Smooth muscle cell of the brain vasculature (primary cell): ENCODE measurements around the gene DNAJC16.
"Not testable (repeated sequence)": the region's sequence is repeated elsewhere in the genome, so short reads cannot be mapped to it uniquely, and the experiment has no call there.

Experiments used
- DNase-seq: peaks from one replicate; pipeline ENCODE4 v3.0.0-alpha.2; 2012; ENCODE audit warnings: low read depth, low spot score

Gene DNAJC16

DNA sequence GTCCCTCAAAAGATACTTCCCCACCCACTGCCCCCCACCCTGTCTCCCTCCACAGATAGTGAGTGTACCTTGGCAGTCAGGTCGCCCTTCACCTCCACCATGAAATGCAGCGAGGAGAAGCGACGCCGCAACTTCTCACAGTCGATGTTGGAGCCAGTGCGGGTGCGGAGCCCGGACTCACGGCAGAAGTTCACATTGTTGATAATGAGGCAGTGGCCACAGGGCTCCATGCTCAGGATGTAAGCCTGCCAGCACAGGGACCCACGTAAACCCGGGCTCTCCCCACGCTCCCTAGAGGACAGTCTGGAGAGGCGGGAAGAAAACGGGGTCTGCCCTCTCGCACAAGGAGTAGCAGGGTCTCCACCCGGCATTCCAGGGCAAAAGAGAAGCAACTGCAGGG is 19.8 kb upstream of the DNAJC16 start:
- DNase-seq, result no peak

DNA sequence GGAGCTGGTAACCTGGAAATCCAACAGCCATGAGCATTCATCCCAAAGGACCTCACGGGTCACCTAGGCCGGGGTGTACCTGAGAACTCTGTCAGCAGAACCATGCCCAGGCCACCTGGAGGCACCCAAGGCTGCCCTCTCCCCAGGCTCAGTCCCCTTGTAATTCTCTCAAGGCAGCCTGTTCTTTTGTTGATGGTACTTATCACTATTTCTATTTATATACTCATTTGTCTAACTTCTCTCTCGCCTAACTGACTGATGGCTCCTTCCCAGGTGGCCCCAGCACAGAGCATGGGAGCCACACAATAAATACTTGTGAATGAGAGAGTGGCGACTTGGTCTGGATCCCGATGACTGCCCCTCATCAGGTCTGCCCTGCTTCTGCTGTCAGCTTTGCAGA is 19.4 kb upstream of the DNAJC16 start:
- no peak for DNase-seq

DNA sequence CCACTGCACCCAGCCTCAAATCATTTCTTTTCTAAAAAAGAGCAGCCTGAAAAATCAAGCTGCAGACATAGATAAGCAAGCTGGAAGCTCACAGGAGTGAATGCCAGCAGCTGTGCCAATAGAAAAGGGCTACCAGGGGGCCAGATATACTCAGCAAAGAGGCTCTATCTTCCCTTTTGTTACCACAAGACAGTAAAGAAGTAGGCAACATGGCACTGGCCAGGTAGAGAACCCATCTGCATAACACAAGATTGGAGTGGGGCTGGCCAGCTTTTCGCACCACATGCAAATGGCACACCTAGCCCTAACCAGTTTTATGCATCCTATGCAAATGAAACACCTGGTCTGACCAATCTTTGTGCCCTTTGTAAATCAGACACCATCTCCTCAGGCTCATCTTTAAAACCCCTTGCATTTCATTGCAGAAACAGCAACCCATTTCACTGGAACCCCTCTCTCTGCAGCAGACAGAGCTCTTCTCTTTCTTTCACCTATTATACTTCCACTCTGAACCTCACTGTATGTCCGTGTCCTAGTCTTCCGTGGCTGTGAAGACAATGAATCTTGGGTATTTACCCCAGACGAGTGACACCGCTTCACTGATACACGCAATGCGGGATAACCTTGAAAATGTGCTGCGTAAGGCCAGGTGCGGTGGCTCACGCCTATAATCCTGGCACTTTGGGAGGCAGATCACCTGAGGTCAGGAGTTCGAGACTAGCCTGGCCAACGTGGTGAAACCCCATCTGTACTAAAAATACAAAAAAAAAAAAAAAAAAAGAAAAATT is 17.8 kb upstream of the DNAJC16 start:
- DNase-seq, result no peak

DNA sequence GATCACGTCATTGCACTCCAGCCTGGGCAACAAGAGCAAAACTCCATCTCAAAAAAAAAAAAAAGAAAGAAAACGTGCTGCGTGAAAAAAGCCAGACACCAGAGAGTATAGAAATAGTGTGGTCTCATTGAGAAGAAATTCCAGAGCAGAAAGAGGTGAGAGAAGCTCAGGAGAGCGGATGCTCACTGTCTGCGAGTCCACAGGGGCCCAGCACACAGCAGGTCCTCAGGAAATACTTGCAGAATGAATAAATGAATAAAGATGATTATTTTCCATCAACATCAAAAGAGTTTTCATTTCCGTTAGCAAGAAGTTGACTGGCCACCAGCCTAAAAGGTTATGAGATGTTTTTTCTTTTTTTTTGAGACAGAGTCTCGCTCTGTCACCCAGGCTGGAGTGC is 17.1 kb upstream of the DNAJC16 start:
- DNase-seq, result no peak

DNA sequence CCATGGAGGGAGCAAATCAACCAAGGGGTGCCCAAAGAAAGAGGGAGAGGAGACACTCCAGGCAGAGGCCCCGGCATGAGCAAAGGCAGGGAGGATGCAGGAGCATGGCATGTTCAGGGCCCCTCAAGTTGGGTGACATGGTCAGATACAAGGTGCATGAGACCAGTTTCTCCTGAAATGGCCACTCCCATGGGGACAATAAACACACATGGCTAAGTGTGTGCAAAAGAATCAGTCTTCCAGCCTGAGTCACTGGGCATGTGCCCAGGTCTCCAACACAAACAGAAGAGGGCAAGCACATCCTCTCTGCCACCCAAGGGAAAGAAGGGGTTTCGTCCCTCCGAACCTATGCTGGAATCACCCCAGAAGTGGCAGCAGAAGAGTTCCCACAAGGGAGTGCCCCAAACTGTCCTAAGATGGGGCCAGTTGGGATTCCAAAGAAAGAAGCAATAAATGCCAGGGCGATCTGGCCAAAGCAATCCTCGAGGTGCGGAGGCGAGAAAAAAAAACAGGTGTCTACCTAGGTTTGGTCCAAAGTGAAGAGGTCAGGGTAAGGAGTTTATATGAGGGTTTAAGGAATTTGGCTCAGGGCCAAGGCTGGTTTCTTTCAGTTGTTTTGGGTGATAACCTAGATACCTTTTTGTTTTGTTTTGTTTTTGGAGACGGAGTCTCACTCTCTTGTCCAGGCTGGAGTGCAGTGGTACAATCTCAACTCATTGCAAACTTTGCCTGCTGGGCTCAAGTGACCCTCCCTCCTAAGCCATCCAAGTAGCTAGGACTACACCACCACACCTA is 15.8 kb upstream of the DNAJC16 start:
- no peak for DNase-seq

DNA sequence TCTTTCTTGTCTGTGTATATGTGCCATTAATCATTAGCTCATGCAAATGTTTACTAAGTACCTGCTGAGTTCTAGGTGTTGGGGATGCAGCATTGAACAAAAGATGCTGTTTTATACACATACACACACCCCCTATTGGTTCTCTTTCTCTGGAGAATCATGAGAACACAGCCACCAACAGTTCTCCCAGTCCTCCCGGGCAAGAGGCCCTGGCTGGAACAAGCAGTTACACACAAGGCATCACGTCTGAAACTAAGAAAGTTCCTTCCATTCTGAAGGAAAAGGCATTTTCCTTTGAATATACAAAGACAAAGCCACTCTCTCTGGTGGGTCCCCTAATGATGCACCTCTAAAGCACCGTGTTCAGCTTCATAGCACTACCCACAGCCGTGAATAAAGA is 13.5 kb upstream of the DNAJC16 start:
- DNase-seq, result no peak

DNA sequence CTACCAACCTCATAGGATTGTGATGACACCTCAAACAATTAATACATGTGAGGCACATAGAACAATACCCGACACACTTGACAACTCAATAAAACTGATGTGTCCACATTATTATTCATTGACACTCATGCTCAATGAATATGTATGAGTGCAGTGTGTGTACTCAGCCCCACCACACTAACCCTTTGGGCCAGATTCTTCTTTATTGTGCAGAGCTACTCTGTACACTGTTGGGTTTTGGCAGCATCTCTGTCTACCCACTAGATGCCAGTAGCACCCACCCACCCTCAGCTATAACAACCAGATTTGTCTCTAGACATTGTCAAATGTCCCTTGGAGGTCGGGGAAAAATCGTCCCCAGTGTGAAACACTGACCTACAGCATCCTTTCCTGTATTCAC is 12.7 kb upstream of the DNAJC16 start:
- no peak for DNase-seq

DNA sequence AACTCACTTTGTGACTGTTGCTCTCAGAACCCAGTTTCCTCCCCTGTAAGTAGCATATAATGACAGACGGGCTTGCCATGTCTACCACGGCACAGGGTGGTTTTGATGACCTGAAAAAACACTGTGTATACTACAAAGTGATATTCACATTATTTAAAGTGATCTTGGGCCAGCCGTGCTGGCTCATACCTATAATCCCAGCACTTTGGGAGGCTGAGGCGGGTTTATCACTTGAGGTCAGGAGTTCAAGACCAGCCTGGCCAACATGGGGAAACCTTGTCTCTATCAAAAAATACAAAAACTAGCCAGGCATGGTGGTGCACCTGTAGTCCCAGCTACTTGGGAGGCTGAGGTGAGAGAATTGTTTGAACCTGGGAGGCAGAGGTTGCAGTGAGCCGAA is 12.1 kb upstream of the DNAJC16 start:
- DNase-seq, result not testable (repeated sequence)

DNA sequence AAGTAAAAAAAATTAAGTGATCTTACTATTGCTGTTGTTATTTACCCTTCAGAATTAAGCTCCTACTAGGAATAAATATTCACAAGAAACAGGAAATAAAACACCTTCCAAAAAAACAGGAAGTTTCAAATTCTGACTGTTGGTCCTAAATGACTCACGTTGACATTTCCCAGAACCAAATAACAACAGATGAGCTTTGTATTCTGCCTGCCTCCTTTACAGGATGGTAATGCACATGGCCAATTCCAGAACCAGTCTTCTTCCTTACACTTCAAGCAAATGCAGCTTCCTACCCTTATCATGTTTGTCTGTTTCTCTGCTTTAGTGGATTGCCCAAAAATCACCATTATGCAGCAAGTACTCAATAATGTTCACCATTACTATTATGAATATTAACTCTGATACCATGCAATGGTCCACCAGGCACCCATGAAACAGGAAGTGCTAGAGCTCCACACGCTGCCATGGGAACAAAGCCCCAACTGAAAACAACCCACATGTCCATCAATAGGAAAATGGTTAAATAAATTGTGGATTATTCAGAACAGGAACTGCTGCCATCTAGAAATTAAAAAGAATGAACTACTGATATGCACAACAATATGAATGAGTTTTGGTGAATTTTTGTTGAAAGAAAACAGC is 11.5 kb upstream of the DNAJC16 start:
- DNase-seq, result no peak

DNA sequence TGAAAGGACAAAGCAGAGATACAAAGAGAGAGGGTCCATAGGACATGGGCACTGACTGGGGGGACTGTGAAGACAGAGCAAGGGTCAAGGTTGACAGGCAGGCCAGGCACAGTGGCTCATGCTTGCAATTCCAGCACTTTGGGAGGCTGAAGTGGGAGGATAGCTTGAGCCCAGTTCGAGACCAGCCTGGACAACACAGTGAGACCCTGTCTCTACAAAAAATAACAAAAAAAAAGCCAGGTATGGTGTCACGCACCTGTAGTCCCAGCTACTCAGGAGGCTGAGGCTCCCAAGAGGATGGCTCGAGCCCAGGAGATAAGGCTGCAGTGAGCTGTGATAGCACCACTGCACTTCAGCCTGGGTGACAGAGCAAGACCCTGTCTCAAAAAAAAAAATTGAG is 7.0 kb upstream of the DNAJC16 start:
- DNase-seq, result no peak

DNA sequence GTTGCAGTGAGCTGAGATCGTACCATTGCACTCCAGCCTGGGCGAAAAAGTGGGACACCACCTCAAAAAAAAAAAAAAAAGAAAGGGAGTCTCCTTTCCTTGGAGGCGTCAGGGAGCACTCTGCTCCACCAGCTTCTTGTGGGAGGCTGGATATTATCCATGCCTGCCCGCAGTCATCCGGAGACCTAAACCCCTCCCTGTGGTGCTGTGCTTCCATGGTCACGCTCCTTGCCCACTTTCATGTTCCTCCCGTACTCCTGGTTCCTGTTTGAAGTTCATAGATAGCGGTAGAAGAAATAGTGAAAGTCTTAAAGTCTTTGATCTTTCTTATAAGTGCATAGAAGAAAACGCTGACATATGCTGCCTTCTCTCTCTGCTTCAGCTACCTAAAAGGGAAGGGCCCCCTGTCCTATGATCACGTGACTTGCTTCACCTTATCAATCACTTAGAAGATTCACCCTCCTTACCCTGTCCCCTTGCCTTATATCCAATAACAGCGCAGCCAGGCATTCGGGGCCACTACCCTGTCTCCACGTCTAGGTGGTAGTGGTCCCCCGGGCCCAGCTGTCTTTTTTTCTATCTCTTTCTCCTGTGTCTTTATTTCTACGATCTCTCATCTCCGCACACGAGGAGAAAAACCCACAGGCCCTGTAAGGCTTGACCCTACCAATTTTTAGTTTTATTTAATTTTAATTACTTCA is 5.3 kb upstream of the DNAJC16 start:
- not testable (repeated sequence) for DNase-seq

DNA sequence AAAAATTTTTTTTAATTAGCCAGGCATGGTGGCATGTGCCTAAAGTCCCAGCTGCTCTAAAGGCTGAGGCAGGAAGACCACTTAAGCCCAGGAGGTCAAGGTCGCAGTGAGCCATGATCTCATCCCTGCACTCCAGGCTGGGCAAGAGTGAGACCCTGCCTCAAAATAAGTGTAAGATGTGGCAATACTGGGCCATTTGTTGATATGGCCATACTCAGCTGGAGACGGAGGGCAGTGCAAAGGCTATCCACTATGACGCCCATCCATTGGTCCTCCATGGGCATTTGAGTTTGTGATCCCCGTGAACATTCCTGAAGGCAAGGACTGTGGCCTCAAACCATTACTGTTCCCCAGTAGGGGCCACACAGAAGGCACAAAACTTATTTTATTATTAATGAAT is 4.1 kb upstream of the DNAJC16 start:
- no peak for DNase-seq

DNA sequence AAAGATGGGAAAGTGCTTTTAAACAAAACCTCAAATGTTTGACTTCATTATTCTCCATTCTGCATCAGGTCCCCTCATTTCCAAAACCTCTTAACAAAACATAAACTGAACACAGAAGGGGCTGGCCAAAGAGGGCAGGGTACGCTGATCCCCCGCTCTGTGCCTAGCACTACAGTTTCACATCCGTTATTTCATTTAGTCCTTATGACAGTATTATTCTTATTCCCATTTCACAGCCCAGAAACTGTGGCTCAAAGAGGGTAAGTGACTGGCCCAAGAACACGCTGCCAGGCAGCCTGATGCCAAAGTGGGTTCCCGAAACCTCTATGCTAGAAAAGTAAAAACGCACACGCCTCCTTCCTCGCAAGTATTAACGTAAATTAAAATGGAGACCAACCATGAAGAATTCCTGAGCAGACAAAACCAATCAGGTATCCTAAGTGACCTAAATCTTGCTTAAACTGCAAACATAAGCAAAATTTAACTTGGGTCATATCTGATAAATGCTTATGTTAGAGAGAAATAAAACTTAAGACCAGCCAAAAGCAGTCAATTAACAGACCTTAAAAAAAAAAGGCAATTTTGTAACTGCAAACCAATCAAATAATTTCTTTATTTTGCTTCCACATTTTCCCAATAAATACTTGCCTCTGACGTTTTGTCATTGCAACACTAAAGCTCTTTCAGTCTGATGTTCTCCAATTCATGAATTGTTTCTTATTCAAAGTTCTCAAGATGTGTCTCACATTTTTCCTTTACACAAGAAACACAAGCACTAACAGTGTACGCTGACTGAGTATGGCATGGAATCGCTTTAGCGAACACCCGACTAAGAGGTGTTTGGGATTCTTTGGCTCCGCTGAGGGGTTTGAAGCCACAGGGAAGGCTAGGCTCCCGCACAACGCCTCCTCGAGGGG is 3.3 kb upstream of the DNAJC16 start:
- DNase-seq, result peak; percentile 10

DNA sequence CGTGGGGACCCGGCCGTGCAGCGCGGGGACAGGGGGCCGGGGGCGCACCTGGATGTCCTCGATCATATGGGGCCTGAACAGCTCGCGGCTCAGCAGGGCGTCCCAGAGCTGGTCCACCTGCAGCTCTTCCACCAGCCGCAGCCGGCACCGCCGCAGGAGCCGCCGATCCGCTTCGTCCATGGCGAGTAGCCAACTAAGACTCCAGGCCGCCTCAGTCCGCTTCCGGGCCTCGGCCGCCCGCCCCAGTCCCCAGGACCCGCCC is 2.7 kb upstream of the DNAJC16 start, which contains the start of gene CASP9:
Gene CASP9 (minus strand): TSS at position 195 of the 262 bp plus-strand sequence. CDS start 15 bp downstream, at position 180.
- no peak for DNase-seq

DNA sequence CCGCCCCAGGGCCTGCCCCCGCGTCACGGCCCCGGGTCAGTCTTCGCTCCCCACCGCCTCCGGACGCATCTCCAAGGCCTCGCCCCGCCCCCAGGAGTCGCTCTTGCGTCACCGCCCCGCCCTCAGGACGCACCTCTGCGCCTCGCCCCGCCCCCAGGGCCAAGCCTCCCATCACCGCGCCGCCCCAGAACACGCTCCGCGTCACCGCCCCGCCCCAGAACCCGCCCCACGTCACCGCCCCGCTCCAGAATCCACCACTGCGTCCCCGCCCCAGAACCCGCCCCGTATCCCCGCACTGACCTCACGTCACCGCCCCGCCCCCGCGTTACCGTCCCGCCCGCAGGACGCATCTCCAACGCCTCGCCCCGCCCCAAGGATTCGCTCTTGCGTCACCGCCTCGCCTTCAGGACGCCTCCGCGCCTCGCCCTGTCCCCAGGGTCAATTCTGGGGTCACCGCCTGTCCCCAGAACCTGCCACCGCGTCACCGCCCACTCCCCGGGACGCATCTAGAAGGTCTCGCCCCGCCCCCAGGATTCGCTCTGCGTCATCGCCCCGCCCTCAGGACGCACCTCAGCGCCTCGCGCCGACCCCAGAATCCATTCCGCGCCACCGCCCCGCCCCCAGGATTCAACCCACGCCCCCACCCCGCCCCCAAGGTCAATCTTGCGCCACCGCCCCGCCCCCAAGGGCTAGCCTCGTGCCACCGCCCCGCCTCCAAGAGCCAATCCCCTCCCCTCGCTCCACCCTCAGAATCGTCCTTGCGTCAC is 2.2 kb upstream of the DNAJC16 start:
- DNase-seq, result peak; percentile 94

DNA sequence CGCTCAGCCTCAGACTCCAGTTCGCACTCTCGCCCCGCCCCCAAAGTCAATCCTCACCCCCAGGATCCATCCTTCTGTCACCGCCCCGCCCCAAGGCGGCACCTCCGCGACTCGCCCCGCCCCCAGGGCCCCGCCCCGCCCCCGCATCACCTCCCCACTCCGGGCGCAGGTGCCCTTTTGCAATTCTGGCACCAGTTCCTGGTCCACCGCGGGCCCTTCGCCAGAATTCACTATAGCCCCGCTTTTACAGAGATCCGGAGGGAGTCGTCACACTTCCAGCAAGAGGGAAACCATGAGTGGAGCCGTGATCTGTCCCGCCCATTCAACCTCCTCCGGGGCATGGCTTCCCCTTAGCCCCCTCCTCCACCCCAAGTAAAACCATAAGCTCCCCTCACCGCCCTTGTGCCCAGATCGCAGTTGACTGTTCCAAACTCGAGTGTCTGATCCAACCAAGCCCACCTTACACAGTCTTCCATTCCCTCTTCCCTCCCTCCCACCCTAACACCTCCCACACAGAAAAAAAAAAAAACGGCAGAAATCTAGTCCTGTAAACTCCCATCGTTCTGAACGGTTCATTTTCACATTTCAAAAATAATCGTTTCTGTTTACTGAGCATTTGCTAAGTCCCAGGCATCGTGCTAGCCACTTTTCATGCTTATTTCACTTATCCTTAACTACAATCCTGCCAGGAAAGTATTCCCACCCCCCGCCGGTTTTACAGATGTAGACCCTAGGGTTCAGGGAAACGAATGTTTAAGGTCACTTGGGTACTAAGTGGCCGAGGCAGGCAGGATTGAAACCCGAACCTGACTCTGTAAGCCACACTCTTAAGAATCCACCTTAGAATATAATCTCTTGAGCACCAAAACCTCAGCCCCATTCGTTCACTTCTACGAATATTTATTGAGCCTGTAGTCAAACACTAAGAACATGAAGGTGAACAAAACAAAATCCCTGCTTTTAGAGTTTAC is 1.3 kb upstream of the DNAJC16 start:
- peak; percentile 6 for DNase-seq

DNA sequence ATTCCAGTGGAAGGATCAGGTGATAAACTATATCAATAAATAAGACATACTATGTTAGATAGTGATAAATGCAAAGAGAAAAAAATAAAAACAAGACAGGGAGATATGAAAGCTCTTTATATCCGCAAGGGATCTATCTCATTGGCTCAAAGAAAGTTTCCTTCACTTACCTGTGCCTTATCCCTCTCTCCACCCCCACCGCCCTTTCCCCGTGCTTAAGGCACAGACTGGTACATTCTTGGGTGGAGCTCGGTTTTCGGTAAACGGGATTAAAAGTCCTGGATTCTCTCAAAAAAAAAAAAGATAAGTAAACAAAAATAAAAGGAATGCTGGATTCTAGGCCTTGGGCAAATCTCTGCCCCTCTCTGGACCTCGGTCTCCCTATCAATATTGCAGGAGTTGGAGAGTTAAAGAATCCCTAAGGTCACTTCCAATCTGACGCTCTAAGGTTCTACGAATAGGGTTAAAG is 593 bp upstream of the DNAJC16 start:
- no peak for DNase-seq

DNA sequence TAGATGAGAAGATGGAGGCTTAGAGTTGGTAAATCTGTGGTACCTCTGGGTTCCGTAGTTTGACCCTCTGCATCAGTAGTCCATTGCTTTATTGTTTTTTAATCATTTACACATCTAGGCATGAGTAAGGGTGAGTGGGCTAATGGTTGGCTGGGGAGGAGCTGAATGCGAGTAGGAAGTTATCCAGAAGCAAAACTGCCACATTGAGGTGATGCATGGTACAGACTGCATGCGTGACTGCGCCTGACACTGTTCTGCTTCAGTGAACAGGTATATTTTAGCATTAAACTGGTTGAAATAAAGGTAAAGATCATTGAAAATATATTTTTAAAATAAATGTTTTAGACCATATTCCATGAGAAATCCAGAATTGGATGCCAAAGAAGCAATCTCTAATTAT is 4.4 kb downstream of the DNAJC16 start:
- no peak for DNase-seq

DNA sequence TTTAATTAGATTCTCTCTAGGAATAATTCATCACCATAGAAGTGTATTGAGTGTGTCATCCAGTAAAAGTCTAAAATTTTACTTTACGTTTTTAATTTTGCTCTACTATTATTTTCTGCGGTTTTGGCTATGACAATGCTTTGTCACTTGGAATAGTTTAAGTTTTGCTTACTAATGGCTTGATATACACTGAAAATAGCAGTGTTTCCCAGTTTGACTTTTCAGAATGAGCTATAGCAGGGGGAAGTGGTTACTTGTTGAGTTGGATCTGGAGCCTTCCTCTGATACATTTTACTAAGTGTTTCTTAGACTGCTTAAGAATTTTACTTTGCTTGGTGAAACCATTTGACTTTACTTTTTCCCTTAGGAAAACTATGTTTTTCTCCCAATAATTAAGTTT is 5.0 kb downstream of the DNAJC16 start:
- DNase-seq, result no peak
